ENCODE results near the gene FAM90A1.
"Not testable (repeated sequence)": the region's sequence is repeated elsewhere in the genome, so short reads cannot be mapped to it uniquely, and the experiment has no call there.

Gene FAM90A1

GRCh38 chr12:8226992-8227731, at the start of gene FAM90A1:
FAM90A1 (minus strand) TSS chr12:8227618; CDS start chr12:8224832, 2,786 bp downstream.
- peak; percentile 30 for DNase-seq

GRCh38 chr12:8276397-8276796, 49.0 kb upstream of the FAM90A1 start:
- not testable (repeated sequence) for DNase-seq

GRCh38 chr12:8266706-8267105, 39.3 kb upstream of the FAM90A1 start:
- not testable (repeated sequence) for DNase-seq

GRCh38 chr12:8264236-8264635, 36.8 kb upstream of the FAM90A1 start:
- not testable (repeated sequence) for DNase-seq

DNA sequence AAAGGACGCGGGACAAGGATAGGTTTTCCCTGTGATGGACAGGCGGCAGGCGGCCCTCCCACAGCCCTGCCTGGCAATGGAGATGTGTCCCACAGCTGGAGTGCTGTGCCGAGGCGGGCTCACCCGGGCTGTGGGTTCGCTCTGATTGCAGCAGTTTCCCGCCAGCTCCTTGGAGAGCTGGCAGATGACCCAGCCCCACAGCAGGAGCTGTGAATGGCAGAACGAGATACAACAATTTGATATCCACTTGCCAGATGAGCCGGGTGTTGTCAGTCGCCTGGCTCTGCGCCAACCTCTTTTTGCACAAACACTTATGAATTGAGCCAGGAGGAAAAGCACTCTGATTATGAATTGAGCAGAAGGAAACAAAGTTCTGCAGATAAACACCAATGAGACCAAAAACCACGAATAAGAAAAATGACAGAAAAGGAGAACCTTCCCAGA, 33.7 kb upstream of the FAM90A1 start:
- DNase-seq = not testable (repeated sequence)

DNA sequence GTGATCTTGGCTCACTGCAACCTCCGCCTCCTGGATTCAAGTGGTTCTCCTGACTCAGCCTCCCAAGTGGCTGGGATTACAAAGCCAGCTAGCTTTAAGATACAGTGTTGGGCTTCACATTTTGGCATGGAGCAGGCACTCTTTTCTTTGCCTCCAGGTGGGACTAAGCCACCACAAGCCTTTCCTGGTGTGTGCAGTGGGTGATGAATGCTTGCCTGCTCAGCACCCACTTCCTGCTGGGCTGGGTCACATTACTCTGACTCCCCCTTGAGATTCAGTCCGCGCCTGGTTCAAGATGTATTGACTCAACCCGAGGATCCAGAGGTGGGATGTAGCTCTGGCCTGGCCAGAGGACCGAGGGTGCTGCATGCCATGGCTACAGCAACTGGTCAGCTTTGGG, 28.9 kb upstream of the FAM90A1 start:
- not testable (repeated sequence) for DNase-seq

DNA sequence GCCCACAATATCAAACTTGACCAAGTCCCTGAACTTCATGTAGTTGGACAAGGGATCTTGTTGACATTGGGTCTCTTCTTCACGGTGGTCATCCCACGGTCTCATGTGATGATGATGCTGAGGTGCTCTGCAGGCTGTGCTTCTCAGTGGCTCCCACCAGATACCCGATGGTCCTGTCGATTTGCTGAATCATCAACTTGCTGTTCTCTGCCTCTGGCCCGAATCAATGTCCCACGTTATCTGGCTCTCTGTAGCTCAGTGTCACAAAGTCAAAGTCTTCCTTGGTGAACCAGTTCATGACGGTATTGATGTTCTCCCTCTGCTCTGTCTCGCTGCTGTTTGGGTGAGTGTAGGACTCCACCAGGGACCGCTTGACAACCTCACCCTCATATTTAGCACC, 27.3 kb upstream of the FAM90A1 start:
- not testable (repeated sequence) for DNase-seq

- DNase-seq = not testable (repeated sequence)
These were observed 24.8 kb upstream of the FAM90A1 start for GRCh38 chr12:8252056-8252818.

DNA sequence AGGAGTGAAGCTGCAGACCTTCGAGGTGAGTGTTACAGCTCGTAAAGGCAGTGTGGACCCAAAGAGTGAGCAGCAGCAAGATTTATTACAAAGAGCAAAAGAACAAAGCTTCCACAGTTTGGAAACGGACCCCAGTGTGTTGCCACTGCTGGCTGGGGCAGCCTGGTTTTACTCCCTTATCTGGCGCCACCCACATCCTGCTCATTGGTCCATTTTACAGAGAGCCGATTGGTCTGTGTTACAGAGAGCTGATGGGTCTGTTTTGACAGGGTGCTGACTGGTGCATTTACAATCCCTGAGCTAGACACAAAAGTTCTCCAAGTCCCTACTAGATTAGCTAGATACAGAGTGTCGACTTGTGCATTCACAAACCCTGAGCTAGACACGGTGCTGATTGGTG, 24.2 kb upstream of the FAM90A1 start:
- DNase-seq = not testable (repeated sequence)

- DNase-seq = not testable (repeated sequence)
These were observed 19.6 kb upstream of the FAM90A1 start for GRCh38 chr12:8246941-8247535.

- DNase-seq = peak; percentile 72
These were observed 16.3 kb upstream of the FAM90A1 start for GRCh38 chr12:8243682-8244161.

GRCh38 chr12:8242880-8243681, 15.7 kb upstream of the FAM90A1 start:
- DNase-seq = peak; percentile 100

GRCh38 chr12:8242622-8242879, 15.1 kb upstream of the FAM90A1 start:
- not testable (repeated sequence) for DNase-seq

- DNase-seq = peak; percentile 27
These were observed 14.7 kb upstream of the FAM90A1 start for GRCh38 chr12:8241917-8242621.

DNA sequence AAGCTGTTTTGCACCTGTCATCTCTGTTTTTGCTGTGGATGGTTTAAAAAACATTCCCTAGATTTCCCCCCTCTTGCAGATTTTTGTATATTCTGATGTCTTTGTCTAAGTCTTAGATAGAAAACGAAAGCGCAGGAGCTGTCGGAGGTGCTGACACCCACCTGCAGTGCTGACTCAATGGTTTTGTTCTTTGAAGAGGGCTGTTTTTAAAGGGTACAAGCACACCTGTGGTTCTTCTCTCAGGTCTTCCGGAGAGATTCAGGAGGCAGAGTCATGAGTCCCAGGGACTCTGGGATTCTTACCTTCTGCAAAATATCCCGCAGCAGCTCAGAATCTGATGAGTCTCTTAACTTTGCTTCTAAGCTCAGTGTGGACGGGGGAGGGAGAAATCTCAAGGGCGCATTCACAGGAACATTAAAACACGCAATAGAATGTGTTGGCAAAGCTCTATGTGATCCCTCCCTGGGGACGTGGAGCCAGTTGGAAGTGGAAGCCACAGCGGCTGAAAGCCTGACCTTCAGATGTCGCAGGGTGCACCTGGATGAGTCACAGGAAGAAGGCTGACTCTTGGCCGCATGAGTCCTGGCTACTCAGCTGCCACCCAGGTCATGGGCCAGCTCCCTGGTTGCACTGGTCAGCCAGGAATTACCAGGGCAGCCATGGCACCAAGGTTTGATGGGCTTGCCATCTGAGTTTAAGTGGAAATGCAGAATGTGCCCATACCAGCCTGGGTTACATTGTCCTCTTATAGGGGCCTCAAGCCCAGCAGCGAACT, 13.1 kb upstream of the FAM90A1 start:
- DNase-seq = not testable (repeated sequence)

DNA sequence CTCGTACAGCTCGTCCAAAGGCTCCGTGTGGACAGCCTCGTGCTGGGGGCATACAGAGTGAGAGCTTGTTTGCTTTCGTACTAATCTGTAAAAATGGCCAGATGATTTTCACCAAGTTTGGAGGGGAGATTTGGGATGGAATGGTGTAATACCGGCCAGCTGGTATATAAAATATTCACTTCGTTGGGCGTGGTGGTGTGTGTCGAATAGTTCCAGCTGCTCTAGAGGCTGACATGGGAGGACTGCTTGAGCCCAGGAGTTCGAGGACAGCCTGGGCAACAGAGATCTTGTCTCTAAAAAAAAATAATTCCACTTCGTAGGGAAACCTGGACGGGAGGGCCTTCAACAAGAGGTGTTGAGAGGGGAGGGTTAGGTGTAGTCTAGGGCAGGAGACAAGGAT, 9.6 kb upstream of the FAM90A1 start:
- DNase-seq = not testable (repeated sequence)

DNA sequence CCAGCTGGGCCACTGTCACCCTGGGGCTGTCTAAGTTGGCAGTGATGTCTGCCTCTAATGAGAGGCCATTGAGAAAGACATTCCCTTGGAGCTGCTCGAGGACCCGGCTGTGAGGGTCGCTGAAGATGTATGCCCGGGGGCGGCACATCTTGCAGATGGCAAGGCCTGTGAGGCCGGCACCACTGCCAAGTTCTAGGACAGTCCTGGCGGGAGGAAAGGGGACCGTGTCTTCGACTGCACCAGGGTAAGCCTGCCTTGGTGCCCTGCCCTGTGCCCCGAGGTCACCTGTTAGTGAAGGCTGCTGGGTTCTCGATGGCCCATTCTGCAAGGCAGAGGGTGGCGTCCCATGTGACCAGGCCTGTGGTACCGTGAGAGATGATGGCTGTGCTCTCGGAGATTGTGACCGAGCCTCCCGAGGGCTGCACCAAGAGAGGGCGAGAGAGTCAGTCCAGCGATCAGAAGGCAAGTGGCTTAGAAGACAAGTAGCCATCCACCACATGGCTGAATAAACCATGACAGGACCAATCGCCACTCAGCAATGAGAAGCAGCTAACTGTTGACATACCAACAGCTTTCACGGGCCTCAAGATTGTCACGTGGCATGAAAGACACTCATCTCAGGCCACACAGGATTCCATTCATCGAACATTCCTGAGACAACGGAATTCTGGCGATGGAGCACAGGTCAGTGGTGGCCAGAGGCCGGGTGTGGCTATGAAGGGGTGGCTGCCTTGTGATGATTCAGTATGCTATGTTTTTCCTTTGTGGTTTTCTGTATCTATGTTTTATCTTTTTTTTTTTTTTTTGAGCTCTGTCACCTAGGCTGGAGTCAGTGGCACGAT, 8.1 kb upstream of the FAM90A1 start:
- DNase-seq = not testable (repeated sequence)

DNA sequence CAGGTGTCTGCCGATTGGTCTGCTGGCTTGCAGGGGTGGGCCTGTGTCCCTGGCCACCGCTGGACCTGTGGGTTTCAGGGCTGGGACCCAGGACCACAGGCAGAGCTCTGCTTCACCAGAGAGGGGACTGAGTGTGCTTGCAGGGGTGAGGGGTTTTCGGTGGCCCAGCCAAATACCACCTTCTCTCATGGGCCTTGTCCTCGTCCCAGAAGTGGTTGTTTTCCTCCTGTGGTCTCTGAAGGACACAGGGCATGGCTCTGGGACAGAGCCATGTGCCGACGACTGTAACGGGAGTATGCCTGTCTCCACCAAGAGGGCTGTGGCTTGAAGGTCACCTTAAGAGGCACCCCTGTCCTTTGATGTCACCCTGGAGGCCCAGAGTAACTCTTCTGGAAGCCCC, 7.3 kb upstream of the FAM90A1 start:
- not testable (repeated sequence) for DNase-seq

DNA sequence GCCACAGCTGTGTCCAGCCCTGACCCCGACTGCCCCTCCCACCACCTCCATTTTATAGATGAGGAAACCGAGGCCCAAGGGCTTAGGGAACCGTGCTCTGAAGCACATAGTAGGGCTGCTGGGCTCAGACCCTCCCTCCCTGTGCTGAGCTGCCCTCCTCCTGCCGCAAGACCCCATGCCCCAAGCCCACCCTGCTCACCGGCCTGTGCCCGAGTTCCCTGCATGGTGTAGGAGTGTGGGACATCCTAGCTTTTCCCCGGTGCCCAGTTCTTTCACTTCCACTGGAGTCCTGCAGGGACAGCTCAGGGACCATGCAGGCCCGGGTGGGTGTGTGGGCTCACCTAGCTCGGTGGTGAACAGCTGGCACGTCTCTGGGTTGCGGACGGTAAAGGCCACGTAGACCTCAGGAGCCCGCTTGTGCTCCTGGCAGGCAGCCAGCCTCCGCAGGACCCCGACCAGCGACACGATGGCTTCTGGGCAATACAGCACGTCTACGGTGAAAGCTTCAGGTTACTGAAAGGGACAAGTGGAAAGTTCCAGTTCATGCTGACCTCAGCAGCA, 6.6 kb upstream of the FAM90A1 start:
- DNase-seq = not testable (repeated sequence)

- not testable (repeated sequence) for DNase-seq
These were observed 6.0 kb upstream of the FAM90A1 start for GRCh38 chr12:8233300-8233855.
